Panc1 (cell line): ENCODE data around the gene TMED6. TPM values are rescaled to one million over a fixed set of nuclear protein-coding genes. Genes with fewer than 3 reads are reported as not detected.

ENCODE experiments used
- ATAC-seq: fragments of 200-7000 bp; cut with Tn5 transposase; 2 replicates; pipeline ENCODE4 v1.9.1; 2020; ENCODE audit warnings: mild to moderate bottlenecking, moderate library complexity
- BruUV-seq: library from RNA; stranded (reverse); fragments of 400-500 nt; replicated peaks from 2 replicates; lab custom pipeline; 2021; lab: Mats Ljungman, UMichigan
- CTCF ChIA-PET: fragments of 300-600 bp; sonication (Branson Sonifier 250); formaldehyde crosslinking; loops from one replicate; lab custom pipeline; 2022; ENCODE audit warnings: antibody characterized with exemption; lab: Charles Lee
- POLR2A ChIA-PET: fragments of 300-600 bp; sonication (Branson Sonifier 250); formaldehyde crosslinking; loops from one replicate; lab custom pipeline; 2022; ENCODE audit warnings: antibody characterized with exemption; lab: Charles Lee
- DNase-seq: peaks from one replicate; pipeline ENCODE4 v3.0.0-alpha.2; 2010; ENCODE audit warnings: low read depth, low spot score
- H3K27ac ChIP-seq: 2 replicates; pipeline ENCODE4 v1.5.1; 2011; ENCODE audit warnings: mild to moderate bottlenecking, low read length, inconsistent platforms
- H3K27me3 ChIP-seq: fragments of 200-500 bp; sonication (Bioruptor generic); 2 replicates; pipeline ENCODE4 v1.6.0; 2014; ENCODE audit warnings: low read length, inconsistent platforms; ENCODE audit not compliant: control insufficient read depth, insufficient read depth
- H3K36me3 ChIP-seq: fragments of 200-500 bp; sonication (Bioruptor generic); 2 replicates; pipeline ENCODE4 v1.5.1; 2014; ENCODE audit warnings: inconsistent platforms, mild to moderate bottlenecking, low read length, moderate library complexity; ENCODE audit not compliant: control insufficient read depth, insufficient read depth
- H3K4me1 ChIP-seq: 2 replicates; pipeline ENCODE4 v1.5.1; 2011; ENCODE audit warnings: inconsistent platforms, mild to moderate bottlenecking, low read length, moderate library complexity; ENCODE audit not compliant: control insufficient read depth, insufficient read depth
- H3K4me3 ChIP-seq, 2 experiments: 2 replicates each; pipeline ENCODE4 v1.5.1; 2011 to 2012; ENCODE audit warnings: low read depth in 2 of 2, low read length in 2 of 2, mild to moderate bottlenecking in 2 of 2, inconsistent platforms in 1 of 2, moderate library complexity in 1 of 2
- H3K9me3 ChIP-seq: fragments of 200-500 bp; sonication (Bioruptor generic); 2 replicates; pipeline ENCODE4 v1.5.1; 2014; ENCODE audit warnings: low read depth, mild to moderate bottlenecking, inconsistent platforms, low read length, moderate library complexity; ENCODE audit not compliant: control insufficient read depth, insufficient read depth
- POLR2AphosphoS5 ChIP-seq: IDR thresholded peaks from 2 replicates; pipeline ENCODE4 v1.6.1; 2012; ENCODE audit warnings: mild to moderate bottlenecking, low read depth, low read length, moderate library complexity
- SIN3A ChIP-seq: IDR thresholded peaks from 2 replicates; pipeline ENCODE4 v1.6.1; 2012; ENCODE audit warnings: low read depth, mild to moderate bottlenecking, low read length, moderate library complexity, borderline replicate concordance; ENCODE audit not compliant: insufficient read depth
- TCF7L2 ChIP-seq: IDR thresholded peaks from 2 replicates; pipeline ENCODE4 v1.6.1; 2011; ENCODE audit warnings: mild to moderate bottlenecking, low read depth, low read length, inconsistent platforms
- in situ Hi-C: cut with HindIII; loops from 2 replicates; pipeline ENCODE4 v1.10.0; 2016; ENCODE audit warnings: low sequenced_read_pairs, low pct_unique_long_range_greater_than_20kb
- intact Hi-C: fragments of 100-400 bp; cut with micrococcal nuclease; formaldehyde crosslinking; loops from one replicate; pipeline ENCODE4 v1.10.0; 2022; ENCODE audit not compliant: unreplicated experiment
- total RNA-seq: library from RNA; stranded (reverse); gene quantifications from one replicate; pipeline ENCODE4 v1.2.1, GENCODE V29; 2021; ENCODE audit not compliant: unreplicated experiment
- TF ChIP-seq, protein P1 (sequence below): fragments of 450-650 bp; IDR thresholded peaks from 2 replicates; pipeline ENCODE4 v1.5.1; 2017; ENCODE audit warnings: mild to moderate bottlenecking
- TF ChIP-seq, protein P2 (sequence below), 2 experiments: IDR thresholded peaks; 2 replicates each; pipeline ENCODE4 v1.6.1; 2011 to 2012; ENCODE audit warnings: low read depth in 2 of 2, control low read depth in 1 of 2, low read length in 1 of 2, mild to moderate bottlenecking in 1 of 2, moderate library complexity in 1 of 2; ENCODE audit not compliant: insufficient read depth in 1 of 2

Gene TMED6
- total RNA-seq, 1 experiment from 2014 or later: 0.36 TPM

DNA sequence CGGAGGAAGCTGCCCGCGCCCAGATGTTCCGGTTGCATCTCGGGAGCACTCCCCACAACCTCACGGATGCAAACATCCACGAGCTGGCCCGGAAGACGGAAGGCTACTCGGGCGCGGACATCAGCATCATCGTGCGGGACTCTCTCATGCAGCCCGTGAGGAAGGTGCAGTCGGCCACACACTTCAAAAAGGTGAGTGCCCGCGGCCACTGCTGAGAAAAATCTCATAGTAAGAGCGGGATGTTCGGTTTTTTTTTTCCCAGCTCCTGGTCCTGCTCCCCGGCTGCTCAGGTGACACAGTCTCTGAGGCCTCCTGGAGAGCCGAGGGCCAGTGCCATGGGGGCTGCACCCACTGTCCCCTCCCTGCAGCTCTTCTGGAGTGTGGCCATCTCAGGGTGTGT, 30.5 kb downstream of the TMED6 start:
- H3K27ac ChIP-seq: no peak overlapping the region
- peaks cover 10% of the 10 kb centered on the region for H3K4me1 ChIP-seq
- no peaks in the 10 kb centered on the region for H3K27me3 ChIP-seq
- no peak overlapping the region for H3K4me3 ChIP-seq
- POLR2A ChIA-PET: no interaction called here
- TF ChIP-seq POLR2AphosphoS5: no peak
- no peak for TF ChIP-seq SIN3A
- TF ChIP-seq, protein P1, sequence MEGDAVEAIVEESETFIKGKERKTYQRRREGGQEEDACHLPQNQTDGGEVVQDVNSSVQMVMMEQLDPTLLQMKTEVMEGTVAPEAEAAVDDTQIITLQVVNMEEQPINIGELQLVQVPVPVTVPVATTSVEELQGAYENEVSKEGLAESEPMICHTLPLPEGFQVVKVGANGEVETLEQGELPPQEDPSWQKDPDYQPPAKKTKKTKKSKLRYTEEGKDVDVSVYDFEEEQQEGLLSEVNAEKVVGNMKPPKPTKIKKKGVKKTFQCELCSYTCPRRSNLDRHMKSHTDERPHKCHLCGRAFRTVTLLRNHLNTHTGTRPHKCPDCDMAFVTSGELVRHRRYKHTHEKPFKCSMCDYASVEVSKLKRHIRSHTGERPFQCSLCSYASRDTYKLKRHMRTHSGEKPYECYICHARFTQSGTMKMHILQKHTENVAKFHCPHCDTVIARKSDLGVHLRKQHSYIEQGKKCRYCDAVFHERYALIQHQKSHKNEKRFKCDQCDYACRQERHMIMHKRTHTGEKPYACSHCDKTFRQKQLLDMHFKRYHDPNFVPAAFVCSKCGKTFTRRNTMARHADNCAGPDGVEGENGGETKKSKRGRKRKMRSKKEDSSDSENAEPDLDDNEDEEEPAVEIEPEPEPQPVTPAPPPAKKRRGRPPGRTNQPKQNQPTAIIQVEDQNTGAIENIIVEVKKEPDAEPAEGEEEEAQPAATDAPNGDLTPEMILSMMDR: no peak
- no peak for TF ChIP-seq TCF7L2
- TF ChIP-seq, protein P2, sequence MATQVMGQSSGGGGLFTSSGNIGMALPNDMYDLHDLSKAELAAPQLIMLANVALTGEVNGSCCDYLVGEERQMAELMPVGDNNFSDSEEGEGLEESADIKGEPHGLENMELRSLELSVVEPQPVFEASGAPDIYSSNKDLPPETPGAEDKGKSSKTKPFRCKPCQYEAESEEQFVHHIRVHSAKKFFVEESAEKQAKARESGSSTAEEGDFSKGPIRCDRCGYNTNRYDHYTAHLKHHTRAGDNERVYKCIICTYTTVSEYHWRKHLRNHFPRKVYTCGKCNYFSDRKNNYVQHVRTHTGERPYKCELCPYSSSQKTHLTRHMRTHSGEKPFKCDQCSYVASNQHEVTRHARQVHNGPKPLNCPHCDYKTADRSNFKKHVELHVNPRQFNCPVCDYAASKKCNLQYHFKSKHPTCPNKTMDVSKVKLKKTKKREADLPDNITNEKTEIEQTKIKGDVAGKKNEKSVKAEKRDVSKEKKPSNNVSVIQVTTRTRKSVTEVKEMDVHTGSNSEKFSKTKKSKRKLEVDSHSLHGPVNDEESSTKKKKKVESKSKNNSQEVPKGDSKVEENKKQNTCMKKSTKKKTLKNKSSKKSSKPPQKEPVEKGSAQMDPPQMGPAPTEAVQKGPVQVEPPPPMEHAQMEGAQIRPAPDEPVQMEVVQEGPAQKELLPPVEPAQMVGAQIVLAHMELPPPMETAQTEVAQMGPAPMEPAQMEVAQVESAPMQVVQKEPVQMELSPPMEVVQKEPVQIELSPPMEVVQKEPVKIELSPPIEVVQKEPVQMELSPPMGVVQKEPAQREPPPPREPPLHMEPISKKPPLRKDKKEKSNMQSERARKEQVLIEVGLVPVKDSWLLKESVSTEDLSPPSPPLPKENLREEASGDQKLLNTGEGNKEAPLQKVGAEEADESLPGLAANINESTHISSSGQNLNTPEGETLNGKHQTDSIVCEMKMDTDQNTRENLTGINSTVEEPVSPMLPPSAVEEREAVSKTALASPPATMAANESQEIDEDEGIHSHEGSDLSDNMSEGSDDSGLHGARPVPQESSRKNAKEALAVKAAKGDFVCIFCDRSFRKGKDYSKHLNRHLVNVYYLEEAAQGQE (IDR thresholded peaks at IDR 0.05; ENCODE audit: insufficient read depth in 1 of 2, low read depth in 2 of 2, low read length in 1 of 2): no peak
- CTCF ChIA-PET: no interaction called here
- DNase-seq (no peak), ATAC-seq (no peak)
- no peaks in the 10 kb centered on the region; the same call in 1 of the 2 replicates for H3K36me3 ChIP-seq
- intact Hi-C loops: no loop called here
- no TSS peak for BruUV-seq
- in situ Hi-C loops: no loop called here
- H3K9me3 ChIP-seq: no peaks in the 10 kb centered on the region

DNA sequence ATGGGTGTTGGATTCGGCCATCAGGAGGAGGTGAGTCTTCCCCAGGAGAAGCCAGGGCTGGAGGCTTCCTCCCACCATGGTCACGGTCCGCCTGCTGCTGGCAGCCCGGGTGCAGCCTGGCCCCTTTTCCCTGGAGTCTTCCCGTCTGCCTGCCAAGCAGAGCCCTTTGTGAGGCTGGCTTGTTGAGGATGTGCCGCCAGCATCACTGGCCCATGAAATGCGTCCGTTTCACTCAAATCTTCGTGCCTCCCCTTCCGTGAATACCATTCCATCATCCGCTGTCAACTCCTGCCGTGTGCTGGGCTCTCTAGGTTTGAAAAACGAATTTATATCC, 30.9 kb downstream of the TMED6 start:
- ChIA-PET POLR2A (no interaction called here), CTCF (no interaction called here)
- ATAC-seq (no peak), DNase-seq (no peak)
- H3K36me3 ChIP-seq: no peaks in the 10 kb centered on the region; the same call in 1 of the 2 replicates
- TF ChIP-seq TCF7L2 (no peak), SIN3A (no peak), POLR2AphosphoS5 (no peak)
- TF ChIP-seq, protein P1: no peak
- TF ChIP-seq, protein P2 (IDR thresholded peaks at IDR 0.05; ENCODE audit: insufficient read depth in 1 of 2, low read depth in 2 of 2, low read length in 1 of 2): no peak
- in situ Hi-C loops (no loop called here), intact Hi-C loops (no loop called here)
- H3K4me1 ChIP-seq: peaks cover 10% of the 10 kb centered on the region
- no peak overlapping the region for H3K27ac ChIP-seq
- no TSS peak for BruUV-seq
- H3K9me3 ChIP-seq: no peaks in the 10 kb centered on the region
- no peak overlapping the region for H3K4me3 ChIP-seq
- H3K27me3 ChIP-seq: no peaks in the 10 kb centered on the region
